NCI-H446 treated with DMSO at 0.1 percent for 48 hours (cell line): Measurements from ENCODE around the gene PRRC2C.

Experiments
- DNase-seq: peaks from one replicate; lab custom pipeline; 2025; lab: John Stamatoyannopoulos, UW

PRRC2C gene

DNA sequence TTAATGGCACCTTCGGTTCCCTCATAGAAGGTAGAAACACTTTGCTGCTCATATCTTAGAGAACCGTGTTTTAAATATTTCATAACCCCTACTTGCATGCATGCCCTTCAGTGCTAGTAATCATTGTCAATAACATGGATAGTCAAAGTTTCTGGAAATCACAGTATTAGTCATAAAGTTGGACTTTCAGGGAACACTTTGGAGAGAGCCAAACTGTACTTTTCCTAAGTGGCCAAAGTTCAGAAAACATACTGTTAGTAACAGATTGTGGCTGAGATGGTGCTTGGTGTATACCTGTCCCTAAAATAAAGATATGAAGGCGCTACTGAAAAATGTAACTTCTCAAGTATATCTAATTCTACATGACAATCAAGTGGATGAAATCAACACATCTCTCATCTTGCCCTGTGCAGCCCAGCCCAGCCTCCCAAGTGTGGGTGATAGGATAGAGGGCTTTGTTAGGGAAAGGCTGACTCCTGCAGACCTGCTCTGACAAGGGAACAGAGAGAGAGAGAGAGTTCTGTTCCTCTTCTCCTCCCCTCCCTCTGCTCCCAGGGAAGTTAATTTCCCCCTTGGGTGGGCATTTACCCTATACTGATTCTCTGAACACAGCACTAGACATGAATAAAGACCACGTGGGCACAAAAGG is 152.7 kb downstream of the PRRC2C start:
- no peak for DNase-seq

DNA sequence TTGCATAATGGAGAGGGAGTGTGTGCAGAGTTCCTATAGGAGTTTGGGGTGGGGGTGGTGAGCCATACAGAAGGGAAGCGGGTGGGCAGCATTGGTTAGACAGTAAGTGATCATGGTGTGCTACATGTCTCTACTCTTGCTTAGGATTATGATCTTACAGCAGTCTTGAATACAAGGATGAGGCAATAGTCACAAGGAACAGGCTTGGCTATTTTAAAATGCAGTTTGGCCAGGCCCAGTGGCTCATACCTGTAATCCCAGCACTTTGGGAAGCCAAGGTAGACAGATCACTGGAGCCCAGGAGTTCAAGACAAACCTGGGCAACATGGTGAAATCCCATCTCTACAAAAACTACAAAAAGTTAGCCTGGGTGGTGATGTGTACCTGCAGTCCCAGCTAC is 154.9 kb downstream of the PRRC2C start:
- DNase-seq = no peak

DNA sequence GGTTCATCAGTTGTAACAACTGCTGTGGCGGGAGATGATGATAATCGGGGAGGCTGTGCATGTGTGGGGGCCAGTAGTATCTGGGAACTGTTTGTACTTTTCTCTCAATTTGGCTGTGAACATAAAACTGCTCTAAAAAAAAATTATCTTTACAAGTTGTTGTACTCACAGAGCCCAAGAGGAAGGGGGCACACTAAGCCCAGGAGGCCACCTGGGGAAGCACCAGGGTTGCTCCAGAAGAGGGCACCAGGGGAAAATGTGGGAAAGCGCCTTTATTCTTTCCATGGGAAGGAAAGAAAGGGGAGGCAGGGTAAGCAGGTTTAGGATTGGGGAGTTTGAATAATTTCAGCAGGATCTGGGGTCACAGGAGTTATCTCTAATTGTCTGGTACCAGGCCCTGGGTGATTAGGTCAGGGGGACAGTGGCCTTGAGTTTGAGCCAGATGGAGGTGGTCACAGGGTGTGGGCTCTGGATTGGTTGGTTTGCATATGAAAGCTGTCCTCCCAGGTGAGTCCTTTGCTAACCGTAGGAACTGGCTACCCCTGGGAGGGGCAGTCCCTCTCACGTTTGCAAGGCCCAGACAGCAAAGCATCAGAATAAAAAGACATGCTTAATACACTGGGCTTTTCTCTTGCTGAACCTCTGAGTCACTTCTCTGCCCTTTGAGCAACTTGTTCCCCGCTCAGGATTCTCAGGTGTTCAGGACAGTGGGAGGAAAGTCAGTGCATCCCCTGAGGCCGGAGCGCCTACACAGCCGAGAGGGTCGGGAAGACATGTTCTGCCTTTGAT is 155.9 kb downstream of the PRRC2C start:
- no peak for DNase-seq

DNA sequence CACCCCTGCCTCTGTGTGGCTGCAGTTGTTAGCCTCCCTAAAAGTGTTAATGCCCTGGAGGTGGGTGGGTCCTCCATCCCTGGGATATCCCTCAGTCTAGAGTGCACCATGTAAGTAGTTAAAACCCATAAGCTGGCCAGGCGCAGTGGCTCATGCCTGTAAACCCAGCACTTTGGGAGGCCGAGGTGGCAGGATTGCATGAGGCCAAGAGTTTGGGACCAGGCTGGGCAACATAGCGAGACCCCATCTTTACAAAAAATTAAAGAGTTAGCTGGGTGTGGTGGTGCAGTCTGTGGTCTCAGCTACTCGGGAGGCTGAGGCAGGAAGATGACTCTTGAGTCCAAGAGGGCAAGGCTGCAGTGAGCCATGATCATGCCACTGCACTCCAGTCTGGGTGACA is 156.9 kb downstream of the PRRC2C start:
- DNase-seq = no peak
